SK-N-MC (cell line): ENCODE measurements around the gene FEZF1.

Source experiments
- DNase-seq: peaks from one replicate; pipeline ENCODE4 v3.0.0-alpha.2; 2011; ENCODE audit warnings: low read depth, low spot score
- H3K27ac ChIP-seq: fragments of 200-600 bp; sonication (generic); 2 replicates; pipeline ENCODE4 v1.5.1; 2016; ENCODE audit warnings: mixed run types
- H3K36me3 ChIP-seq: fragments of 200-600 bp; sonication (generic); 2 replicates; pipeline ENCODE4 v1.6.1; 2017; ENCODE audit warnings: antibody characterized with exemption, low read length, mixed read lengths; ENCODE audit not compliant: insufficient read depth
- H3K4me3 ChIP-seq: fragments of 200-600 bp; sonication (generic); 2 replicates; pipeline ENCODE4 v1.5.1; 2016
- H3K9ac ChIP-seq: fragments of 200-600 bp; sonication (generic); 2 replicates; pipeline ENCODE4 v1.8.0; 2017; ENCODE audit warnings: mixed run types, mixed read lengths; ENCODE audit not compliant: insufficient read length
- H3K9me3 ChIP-seq: fragments of 200-600 bp; sonication (generic); 2 replicates; pipeline ENCODE4 v1.6.1; 2017; ENCODE audit warnings: low read depth, mild to moderate bottlenecking, antibody characterized with exemption, low read length, moderate library complexity, mixed read lengths
- EZH2 ChIP-seq: fragments of 200-600 bp; sonication (generic); IDR thresholded peaks from one replicate; pipeline ENCODE4 v1.6.1; 2017; ENCODE audit warnings: antibody characterized with exemption
- FOXP2 ChIP-seq: optimal IDR thresholded peaks from 2 replicates; pipeline ENCODE3; 2011; ENCODE audit warnings: mild to moderate bottlenecking, moderate library complexity; ENCODE audit not compliant: insufficient read depth; ENCODE audit errors: extremely low read length, control extremely low read depth
- POLR2AphosphoS5 ChIP-seq: IDR thresholded peaks from 2 replicates; pipeline ENCODE4 v1.6.1; 2012; ENCODE audit warnings: mild to moderate bottlenecking, low read depth, low read length, borderline replicate concordance

FEZF1 gene

DNA sequence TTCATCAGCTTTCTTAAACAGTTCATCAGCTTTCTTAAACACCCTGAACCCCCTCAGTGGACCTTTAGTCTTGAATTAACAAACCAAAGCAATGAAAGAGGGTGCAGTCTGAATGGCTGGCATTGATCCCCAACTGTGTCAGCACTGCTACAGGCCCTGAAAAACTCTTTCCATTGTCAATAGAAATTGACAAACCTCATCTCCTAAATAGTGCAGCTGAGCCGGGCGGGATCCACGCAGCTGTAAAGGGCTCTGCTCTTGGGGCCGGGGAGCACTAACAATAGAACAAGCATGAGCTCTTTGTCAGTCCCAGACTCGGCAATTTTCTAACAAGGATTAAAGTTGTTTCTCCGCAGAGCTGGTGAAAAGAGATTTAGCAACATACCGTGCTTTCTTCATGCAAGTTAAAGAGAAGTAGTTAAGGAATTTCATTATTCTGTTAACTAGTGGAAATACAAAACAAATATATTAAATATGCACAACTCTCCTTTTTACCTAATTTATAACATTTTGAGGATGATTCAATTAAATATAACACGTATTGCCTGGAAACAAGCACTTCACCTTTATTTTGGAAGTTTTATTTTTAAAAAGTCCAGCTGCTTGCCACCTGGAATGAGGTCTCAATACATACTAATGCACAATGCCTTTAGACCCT, 24.7 kb upstream of the FEZF1 start:
- Histone ChIP-seq H3K9ac (no peak overlapping the region), H3K9me3 (no peaks in the 10 kb centered on the region), H3K27ac (no peak overlapping the region), H3K36me3 (no peaks in the 10 kb centered on the region), H3K4me3 (no peak overlapping the region)
- TF ChIP-seq POLR2AphosphoS5 (no peak), EZH2 (no peak), FOXP2 (no peak)
- no peak for DNase-seq

DNA sequence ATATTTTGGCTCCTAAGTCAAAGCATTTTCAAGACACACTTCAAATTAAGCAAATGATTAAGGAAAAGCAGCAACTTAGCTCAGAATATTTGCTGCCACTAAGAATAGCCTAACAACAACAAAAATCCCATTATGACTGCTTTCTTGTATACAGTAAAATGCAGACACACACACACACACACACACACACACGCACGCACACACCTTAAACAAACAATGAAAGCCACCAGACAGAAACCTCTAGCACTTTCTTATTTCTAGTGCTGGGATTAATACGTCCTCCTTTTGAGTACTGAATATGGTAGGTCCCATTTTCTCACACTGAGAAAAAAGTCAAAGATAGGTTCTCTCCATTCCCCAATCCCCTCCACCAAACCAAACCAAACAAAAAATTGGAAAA, 23.4 kb upstream of the FEZF1 start:
- H3K9me3 ChIP-seq: no peaks in the 10 kb centered on the region
- no peaks in the 10 kb centered on the region for H3K36me3 ChIP-seq
- no peak for DNase-seq
- no peak overlapping the region for H3K9ac ChIP-seq
- TF ChIP-seq EZH2: no peak
- no peak for TF ChIP-seq FOXP2
- no peak for TF ChIP-seq POLR2AphosphoS5
- H3K4me3 ChIP-seq: no peak overlapping the region
- H3K27ac ChIP-seq: no peak overlapping the region

DNA sequence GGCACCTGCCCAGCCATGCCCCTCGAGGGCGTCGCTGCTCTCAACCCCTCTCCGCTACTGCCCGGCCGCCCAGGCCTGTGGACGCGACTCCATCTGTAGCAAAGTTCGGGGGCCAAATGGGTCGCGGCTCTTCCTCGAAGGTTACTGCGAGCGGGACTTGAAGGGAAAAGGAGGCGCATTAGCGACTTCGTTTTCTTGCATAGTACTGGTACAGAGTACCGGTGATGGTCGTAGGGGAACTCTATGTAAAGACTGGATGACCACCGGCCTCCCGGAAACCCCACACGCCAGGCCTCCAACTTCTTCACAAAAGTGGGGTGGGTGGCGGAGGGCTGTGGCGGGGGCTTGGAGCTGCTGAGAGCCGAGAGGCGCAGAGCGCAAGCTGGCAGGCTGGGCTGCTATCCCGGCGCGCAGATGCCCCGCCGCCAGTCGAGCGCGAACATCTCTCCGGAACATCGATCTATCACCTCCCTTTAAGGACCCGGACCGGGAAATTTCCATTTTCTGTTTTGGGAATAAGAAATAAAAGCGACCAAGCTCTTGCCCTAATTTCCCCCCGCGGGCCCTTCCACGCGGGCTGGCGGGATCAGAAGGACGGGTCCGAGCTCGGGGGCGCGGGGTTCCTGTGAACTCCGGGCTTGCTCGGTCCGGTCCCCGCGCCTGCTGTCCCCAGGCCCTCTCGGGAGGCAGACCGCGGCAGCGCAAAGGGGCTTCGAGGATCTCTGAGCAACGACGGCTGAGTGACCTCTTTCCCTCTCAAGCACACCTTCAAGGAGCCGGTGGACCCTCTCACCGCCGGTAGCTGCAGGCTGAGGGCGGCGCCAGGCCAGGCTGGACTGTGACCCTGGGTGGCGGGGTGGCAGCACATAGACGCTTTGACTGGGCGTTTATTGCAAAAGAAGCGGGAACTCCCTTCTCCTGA, 12.2 kb upstream of the FEZF1 start:
- Histone ChIP-seq H3K4me3 (no peak overlapping the region), H3K36me3 (no peaks in the 10 kb centered on the region), H3K9ac (no peak overlapping the region), H3K9me3 (no peaks in the 10 kb centered on the region), H3K27ac (no peak overlapping the region)
- no peak for DNase-seq
- TF ChIP-seq FOXP2 (no peak), POLR2AphosphoS5 (peak; percentile 48; the same call in 1 of the 2 replicates)

DNA sequence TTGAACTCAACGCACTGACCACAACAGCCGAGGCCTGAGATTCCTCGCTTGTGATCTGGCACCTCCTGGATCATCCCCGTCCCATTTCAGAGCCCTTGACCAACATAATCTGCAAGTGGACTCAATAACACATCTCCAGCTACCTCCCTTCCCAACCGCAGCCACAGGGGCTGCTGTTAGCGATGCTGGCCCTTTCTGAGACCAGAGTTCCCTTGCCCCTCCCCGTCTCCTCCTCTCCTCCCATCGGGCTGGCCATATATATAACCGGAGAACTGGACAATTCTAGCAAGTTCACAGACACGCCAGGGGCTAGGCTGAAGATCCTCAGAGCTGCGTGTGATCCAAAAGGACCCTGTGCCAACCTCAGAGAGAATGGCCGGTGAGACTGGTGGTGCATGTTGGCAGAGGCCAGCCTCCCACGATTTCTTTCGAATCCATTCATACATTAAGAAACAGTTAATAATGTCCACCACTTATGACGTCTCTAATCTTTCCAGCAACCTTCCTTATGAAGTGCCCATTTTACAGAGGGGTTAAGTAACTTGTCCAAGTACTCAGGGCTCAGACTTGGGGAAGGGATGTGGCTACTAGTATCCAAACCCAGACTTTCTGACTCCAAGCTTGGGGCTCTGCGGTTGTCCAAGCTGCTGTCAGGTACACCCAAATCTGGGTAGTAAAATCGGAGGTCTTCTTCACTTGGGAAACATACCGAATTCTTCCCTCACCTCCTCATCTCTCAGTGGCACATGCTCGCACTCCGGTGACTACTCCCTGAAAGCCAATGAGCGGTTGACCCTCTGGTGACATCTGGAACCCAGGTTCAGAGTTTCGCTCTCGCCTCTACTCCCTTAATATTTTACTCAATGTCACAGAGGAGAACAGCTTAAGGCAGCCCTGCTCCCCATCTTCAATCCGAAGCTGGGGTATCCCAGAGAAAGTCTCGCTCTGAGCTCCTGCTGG, 11.2 kb upstream of the FEZF1 start:
- Histone ChIP-seq H3K36me3 (peaks cover 5% of the 10 kb centered on the region), H3K9ac (no peak overlapping the region), H3K9me3 (no peaks in the 10 kb centered on the region), H3K27ac (no peak overlapping the region), H3K4me3 (no peak overlapping the region)
- no peak; the same call in 1 of the 2 replicates for TF ChIP-seq POLR2AphosphoS5
- TF ChIP-seq FOXP2: no peak
- TF ChIP-seq EZH2: no peak
- DNase-seq: no peak

DNA sequence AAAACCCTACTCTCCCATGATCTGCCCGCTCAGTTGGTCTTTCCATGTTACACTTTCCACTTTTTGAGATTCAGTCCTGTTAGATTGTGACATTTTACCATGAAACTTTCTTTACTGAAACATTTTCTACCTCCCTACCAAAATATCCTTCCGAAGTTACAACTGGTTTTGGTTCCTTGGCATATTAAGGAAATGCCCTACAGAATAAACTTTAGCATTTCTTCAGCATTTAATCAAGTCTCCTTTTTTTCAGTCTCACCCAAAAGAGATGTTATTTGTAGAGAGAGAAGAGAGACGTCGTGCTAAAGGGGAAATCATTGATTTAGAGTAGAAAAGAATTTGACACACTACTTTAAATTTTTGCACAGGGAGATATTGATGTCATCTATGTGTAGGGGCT, 9.7 kb upstream of the FEZF1 start:
- TF ChIP-seq FOXP2 (no peak), POLR2AphosphoS5 (no peak), EZH2 (no peak)
- no peak for DNase-seq
- H3K36me3 ChIP-seq: peaks cover 20% of the 10 kb centered on the region
- H3K27ac ChIP-seq: peak overlapping the region; percentile 47; the same call in 1 of the 2 replicates
- H3K9me3 ChIP-seq: no peaks in the 10 kb centered on the region
- no peak overlapping the region for H3K9ac ChIP-seq
- no peak overlapping the region for H3K4me3 ChIP-seq

DNA sequence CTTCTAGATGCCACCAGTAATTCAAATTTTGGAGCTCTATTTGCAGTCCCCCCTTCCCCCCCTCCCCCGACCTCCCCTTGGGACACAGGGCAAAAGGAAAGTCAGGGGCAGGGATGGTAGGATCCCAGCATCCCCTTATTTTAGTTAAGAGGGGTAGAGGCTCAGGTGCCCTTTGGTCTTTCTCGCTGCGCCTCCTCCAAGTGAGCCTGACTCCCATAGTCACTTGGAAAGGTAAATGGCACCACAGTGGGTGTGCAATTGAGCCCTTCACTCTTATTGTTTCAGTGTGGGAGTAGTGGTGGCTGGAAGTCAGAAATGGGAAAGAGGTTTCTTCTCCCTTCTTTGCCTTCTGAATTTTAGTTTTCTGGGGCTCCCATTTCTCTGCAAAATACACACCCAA, 8.2 kb upstream of the FEZF1 start:
- H3K9me3 ChIP-seq: no peaks in the 10 kb centered on the region
- DNase-seq: no peak
- no peak overlapping the region for H3K4me3 ChIP-seq
- H3K9ac ChIP-seq: no peak overlapping the region
- H3K36me3 ChIP-seq: peaks cover 34% of the 10 kb centered on the region
- TF ChIP-seq EZH2 (no peak), POLR2AphosphoS5 (no peak; the same call in 1 of the 2 replicates), FOXP2 (no peak)
- H3K27ac ChIP-seq: no peak overlapping the region

DNA sequence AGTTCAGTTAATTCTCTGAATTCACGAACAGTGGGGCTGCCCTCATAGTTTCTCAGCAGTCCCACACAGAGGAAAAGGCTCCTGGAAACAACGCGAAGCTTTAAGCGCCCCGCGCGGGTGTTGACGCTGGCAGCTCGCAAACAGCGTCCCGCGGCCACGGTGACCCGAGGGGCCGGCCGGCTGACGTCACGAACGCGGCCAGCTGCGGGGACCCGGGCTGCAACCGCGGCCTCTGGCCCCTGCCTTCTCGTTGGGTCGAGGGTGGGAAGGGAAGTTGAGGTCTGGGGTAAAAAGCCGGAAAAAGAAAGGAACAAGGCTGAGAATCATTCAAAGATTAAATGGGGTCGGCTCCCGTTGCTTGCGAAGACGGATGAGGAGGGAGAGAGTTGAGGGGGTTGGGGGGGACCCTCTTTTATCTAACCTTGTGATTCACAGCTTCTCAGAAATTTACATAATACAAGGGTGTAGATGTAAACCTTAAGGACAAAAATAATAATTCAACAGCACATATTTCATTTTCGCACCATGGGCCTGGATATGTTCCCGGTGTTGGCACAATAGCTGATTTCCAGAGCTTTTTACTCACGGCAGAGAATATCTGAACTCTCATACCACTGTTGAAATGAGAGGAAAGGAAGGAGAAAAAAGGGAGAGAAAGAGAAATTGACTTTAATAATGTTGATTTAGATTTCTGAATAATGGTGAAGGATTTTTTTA, 7.3 kb upstream of the FEZF1 start:
- TF ChIP-seq EZH2 (no peak), POLR2AphosphoS5 (no peak), FOXP2 (no peak)
- Histone ChIP-seq H3K27ac (no peak overlapping the region), H3K9me3 (no peaks in the 10 kb centered on the region), H3K4me3 (no peak overlapping the region), H3K9ac (no peak overlapping the region), H3K36me3 (peaks cover 43% of the 10 kb centered on the region)
- DNase-seq: no peak
